EH (cell line): ENCODE results near the gene SIT1.
"Not testable (repeated sequence)": the region's sequence is repeated elsewhere in the genome, so short reads cannot be mapped to it uniquely, and the experiment has no call there.

Experiments used
- DNase-seq: peaks from one replicate; pipeline ENCODE4 v3.0.0-alpha.2; 2015; ENCODE audit warnings: low read depth

Gene SIT1

GRCh38 chr9:35637427-35637955 is 13.2 kb downstream of the SIT1 start:
- peak; percentile 46 for DNase-seq

DNA sequence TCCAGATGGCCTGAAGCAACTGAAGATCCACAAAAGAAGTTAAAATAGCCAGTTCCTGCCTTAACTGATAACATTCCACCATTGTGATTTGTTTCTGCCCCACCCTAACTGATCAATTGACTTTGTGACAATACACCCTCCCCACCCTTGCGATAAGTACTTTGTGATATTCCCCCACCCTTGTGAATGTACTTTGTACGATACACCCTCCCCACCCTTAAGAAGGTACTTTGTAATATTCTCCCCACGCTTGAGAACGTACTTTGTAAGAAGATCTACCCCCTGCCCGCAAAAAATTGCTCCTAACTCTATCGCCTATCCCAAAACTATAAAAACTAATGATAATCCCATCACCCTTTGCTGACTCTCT is 13.9 kb downstream of the SIT1 start:
- not testable (repeated sequence) for DNase-seq

DNA sequence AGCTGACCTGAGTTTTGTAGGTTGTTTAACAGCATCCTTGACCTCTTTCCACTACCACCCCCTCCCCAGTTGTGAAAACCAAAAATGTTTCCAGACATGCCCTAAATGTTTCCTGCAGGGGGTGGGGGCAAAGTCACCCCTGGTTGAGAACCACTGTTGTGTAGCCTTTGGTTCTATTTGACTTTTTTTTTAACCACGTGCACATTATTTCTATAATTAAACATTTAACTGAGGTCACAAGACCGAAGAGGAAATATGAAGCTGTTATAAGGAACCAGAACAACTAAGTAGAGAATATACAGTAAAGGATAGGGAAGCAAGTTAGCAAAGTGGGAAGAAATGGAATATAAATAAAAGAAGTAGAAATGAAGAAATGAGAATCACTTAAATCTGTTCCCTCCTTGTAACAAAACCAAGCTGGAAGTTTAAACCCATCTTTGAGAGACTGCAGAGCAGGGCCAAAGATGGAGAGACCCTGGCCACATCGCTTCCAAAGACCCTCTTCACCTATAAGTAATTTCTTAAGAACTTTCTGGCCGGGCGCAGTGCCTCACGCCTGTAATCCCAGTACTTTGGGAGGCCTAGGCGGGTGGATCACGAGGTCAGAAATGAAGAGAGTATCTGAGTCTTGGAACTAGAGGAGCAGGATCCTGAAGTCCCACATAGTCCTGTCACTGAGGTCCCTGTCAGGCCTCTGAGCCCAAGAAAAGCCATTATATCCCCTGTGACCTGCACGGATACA is 14.4 kb downstream of the SIT1 start:
- DNase-seq: no peak

DNA sequence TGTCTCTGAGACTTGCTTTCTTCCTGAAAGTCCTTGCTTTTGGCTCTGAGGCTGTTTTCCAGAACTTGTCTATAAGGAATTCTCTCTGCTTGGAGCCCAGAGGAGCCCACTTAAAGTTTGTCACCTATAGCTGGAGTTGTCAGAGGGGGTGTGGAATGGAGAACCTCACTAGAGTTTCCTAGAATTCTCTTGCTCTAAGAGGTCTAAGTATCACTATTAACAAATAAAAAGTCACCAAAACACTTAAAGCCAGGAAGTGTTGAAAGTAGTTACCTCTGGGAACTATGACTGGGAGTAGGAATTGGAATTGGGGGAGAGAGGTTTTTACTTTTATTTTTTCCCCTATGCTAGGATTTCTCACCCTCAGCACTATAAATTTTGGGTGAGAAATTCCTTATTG is 15.0 kb downstream of the SIT1 start:
- DNase-seq: no peak

- no peak for DNase-seq
Measured at GRCh38 chr9:35629597-35629996, 21.1 kb downstream of the SIT1 start.

GRCh38 chr9:35628389-35628991 is 22.2 kb downstream of the SIT1 start:
- DNase-seq: no peak

- DNase-seq: no peak
Measured at GRCh38 chr9:35627575-35627974, 23.2 kb downstream of the SIT1 start.

GRCh38 chr9:35619800-35620158 is 31.0 kb downstream of the SIT1 start:
- DNase-seq: no peak

GRCh38 chr9:35618854-35619799 is 31.6 kb downstream of the SIT1 start:
- no peak for DNase-seq

DNA sequence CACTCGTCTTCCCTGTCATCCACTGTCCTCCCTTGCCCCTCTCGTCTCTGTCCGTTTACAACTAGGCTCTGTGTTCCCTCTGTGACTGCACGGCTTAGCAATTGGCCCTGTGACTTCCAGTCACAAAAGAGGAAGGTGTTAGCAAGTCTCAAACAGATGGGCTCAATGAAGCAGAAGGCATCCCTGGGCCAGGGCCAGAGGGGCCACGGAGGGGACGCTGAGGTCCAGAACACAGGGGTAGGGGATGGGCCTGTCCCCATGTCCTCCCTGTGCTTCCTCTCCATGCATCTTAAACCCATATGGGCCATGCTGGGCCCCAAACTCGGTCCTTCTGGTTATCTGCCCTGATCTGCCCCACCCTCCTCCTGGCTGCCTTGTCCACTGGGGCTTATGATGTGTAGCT is 32.4 kb downstream of the SIT1 start, which contains the start of gene CD72:
Gene CD72, minus strand, starts transcription at position 89 of the 403 bp plus-strand sequence. CDS start 110 bp downstream, outside the sequence.
- no peak for DNase-seq

GRCh38 chr9:35617548-35617947 is 33.2 kb downstream of the SIT1 start:
- no peak for DNase-seq

DNA sequence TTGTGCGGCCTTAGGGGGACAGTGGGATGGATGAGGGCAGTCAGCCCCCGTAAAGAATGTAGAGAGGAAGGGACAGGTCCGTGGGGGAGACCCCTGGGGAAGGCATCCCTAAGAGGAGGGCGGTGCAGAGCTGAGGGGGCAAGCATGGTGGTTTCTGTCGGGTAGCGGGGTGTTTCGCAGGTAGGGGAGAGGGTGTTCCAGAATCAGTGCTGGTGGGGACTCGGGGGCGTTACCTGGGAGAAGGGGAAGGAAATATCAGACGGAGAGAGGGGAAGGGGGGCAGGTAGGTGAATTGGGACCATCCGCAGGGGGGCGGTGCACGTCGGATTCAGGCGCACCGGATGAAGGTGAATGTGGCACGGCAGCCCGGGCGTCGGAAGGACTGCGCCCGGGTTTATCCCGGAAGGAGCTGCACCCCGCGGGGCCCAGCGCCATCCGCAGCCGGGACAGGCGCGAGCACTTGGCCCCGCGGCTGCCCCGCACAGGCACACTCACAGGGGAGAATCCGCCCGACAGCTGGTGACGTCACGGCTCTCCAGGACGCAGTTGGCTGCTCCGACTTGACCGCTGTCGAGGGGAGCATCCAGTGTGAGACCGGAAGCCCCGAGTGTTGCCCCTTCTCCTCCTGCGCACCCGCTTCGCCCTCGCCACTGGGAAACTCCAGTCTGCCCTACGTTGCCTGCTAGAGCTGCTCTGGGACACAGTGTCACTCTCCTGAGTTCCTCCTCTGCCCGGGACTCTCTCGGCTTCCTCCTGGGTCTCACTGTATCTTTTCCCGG is 33.9 kb downstream of the SIT1 start:
- peak; percentile 74 for DNase-seq

GRCh38 chr9:35615981-35616680 is 34.6 kb downstream of the SIT1 start:
- no peak for DNase-seq

DNA sequence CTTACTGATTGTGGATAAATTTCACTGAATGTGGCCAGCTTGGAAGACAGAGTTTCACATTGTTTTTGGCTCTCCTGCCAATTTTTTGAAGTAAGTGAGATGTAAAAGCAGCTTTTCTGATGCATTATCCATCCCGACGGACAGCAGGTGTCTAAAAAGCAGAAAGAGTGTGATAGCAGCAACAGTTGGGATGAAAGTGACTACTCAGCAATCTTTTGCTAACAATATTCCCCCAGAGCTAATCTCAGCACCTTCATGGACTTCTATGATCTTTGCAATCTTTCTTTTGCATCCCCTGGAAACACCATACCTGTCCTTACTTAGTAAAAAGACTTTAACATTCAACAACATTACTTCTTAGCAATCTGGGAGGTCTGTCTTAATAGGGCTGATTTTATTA is 37.9 kb downstream of the SIT1 start:
- no peak for DNase-seq

- not testable (repeated sequence) for DNase-seq
Measured at GRCh38 chr9:35612066-35612465, 38.7 kb downstream of the SIT1 start.

DNA sequence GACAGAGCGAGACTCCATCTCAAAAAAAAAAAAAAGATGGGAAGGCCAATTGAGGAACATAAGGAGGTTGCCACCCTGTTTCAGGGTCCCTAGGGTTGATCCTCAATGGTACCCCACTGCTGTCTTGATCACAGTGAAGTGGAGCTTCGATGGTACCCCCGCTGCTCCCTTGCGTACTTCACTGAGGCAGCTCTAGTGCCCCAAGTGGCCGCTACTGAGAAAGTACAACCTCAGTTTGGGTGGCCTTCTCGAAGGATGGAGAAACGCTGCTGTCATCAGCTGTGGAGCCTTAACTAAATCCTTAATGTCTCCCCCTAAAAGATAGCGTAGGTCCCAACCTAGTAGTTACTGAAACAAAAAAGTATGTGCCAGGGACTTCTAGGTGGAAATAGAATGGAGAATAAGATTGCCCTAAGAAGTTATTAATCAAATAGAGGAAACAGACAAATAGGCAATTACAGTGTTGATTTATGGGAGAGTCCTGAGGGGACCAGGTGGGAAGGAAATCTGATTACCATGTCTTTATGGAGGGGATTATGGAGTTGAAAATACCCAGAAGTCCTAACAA is 39.4 kb downstream of the SIT1 start:
- DNase-seq: peak; percentile 53

- DNase-seq: no peak
Measured at GRCh38 chr9:35609820-35610163, 40.9 kb downstream of the SIT1 start.

DNA sequence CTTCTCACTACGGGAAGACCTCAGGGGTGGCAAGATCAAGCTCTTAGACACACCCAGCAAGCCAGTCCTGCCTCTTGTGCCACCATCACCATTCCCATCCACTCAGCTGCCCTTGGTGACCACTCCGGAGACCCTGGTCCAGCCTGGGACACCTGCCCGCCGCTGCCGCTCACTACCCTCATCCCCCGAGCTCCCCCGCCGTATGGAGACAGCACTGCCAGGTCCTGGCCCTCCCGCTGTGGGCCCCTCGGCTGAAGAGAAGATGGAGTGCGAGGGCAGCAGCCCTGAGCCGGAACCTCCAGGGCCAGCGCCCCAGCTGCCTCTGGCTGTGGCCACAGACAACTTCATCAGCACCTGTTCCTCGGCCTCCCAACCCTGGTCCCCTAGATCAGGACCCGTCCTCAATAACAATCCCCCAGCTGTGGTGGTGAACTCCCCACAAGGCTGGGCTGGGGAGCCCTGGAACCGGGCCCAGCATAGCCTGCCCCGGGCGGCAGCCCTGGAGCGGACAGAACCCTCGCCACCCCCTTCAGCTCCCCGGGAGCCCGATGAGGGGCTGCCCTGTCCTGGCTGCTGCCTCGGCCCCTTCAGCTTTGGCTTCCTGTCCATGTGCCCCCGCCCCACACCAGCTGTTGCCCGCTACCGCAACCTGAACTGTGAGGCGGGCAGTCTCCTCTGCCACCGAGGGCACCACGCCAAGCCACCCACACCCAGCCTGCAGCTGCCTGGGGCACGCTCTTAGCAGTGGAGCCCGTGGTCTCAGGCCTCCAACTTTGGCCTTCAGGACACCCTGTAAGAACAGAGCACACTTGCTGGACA is 41.5 kb downstream of the SIT1 start:
- DNase-seq: no peak

GRCh38 chr9:35608221-35608620 is 42.5 kb downstream of the SIT1 start:
- DNase-seq: no peak

GRCh38 chr9:35606726-35607125 is 44.0 kb downstream of the SIT1 start:
- no peak for DNase-seq
